Transverse colon (tissue), 3 donors: Measurements from ENCODE around the gene FAM217A.

ENCODE experiments used
- CTCF ChIP-seq, 5 experiments: fragments of 200-600 bp in 3 of 5; fragments of 450-650 bp in 2 of 5; sonication (generic) in 3 of 5; IDR thresholded peaks; 1 replicate in 2 of 5; 2 replicates in 3 of 5; pipeline ENCODE4 v1.5.1; 2016 to 2017; ENCODE audit warnings: antibody characterized with exemption in 5 of 5, inconsistent platforms in 3 of 5, mild to moderate bottlenecking in 2 of 5, moderate library complexity in 1 of 5
- EP300 ChIP-seq: sonication (generic); formaldehyde crosslinking; IDR thresholded peaks from one replicate; pipeline ENCODE4 v1.6.1; 2017; ENCODE audit warnings: antibody characterized with exemption, low read depth
- POLR2A ChIP-seq: fragments of 450-650 bp; IDR thresholded peaks from one replicate; pipeline ENCODE4 v1.6.1; 2016; ENCODE audit warnings: antibody characterized with exemption, mild to moderate bottlenecking, moderate library complexity

DNA sequence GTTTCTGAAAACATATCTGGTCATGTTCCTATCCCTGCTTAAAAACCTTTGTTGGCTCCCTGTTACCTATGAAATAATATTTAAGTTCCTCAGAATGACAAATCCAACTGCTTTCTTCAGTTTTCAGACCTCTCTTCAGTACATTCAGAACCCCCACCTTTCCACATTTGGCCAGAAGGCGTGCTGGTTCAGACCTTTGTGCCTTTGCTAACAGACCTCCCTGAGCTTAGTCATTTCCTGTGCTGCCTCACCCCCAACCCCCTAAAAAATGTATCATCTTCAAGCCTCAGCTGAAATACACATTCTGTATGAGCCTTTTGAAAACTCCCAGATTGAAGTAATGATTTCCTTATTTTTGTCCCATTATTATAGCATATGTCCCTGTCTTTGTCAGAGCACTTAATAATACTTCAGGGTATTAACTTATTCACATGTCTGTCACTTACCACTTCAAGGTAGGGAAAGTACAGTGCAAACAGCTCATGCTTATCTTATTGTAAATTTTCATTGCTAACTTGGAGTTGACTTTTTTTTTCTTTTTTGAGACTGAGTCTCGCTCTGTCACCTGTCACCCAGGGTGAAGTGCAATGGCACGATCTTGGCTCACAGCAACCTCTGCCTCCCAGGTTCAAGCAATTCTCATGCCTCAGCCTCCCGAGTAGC, 19.7 kb downstream of the FAM217A start:
- TF ChIP-seq CTCF (IDR thresholded peaks at IDR 0.05) (no peak), POLR2A (no peak), EP300 (no peak)
